CD4-positive, alpha-beta T cell treated with Interleukin-2 at 100 ng/mL for 4 hours (primary cell): ENCODE measurements around the gene PEX7.
A peak's percentile ranks its signal among the peaks of the same experiment; 100 is the strongest.
"Not testable (repeated sequence)": the region's sequence is repeated elsewhere in the genome, so short reads cannot be mapped to it uniquely, and the experiment has no call there.

ENCODE experiments used
- DNase-seq: peaks from one replicate; pipeline ENCODE4 v3.0.0-alpha.2; 2020; ENCODE audit warnings: low spot score

Gene PEX7

GRCh38 chr6:136897071-136897470 is 74.7 kb downstream of the PEX7 start:
- DNase-seq: no peak

DNA sequence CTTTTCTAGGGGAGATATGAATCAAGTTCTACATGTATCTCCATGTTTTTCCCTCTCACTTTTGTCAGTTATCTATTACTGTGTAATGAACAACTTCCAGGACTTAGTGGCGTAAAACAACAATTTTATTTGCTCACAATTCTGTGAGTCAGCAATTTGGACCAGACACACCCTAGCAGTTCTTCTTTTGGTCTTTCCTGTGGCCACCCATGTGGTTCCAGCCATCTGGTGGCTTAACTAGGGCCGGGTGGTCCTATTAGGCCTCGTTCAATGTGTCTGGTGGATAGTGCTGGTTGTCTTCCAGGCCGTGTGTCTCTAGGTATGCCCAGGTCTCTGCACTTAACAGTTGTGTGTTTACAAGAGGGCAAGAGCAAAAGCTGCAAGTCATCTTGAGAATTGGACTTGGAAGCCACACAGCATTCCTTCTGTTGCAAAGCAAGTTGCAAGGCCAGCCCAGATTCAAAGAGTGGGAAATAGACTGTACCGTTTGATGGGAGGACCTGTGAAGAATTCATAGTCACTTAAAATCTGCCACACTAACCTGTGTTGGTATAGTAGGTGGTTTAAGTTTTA is 78.9 kb downstream of the PEX7 start:
- DNase-seq: no peak

GRCh38 chr6:136904477-136904876 is 82.1 kb downstream of the PEX7 start:
- DNase-seq: not testable (repeated sequence)

DNA sequence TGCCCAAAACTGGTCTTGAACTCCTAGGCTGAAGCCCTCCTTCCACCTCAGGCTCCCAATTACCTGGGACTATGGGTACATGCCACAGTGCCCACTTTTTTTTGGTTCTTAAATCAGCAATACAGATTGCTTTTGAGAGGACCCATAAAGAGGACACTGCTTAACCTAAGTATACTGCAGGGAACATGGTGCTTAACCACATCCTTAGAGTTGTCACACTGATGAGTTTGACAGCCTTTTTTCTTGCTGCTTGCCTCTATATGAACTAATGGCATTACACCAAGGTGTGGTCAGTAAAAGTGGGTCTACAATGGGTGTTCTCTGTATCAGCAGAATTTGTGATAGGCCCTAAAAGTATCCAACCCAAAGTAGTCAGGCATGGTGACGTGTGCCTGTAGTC is 92.6 kb downstream of the PEX7 start:
- no peak for DNase-seq

GRCh38 chr6:136918706-136919105 is 96.3 kb downstream of the PEX7 start:
- DNase-seq: no peak

DNA sequence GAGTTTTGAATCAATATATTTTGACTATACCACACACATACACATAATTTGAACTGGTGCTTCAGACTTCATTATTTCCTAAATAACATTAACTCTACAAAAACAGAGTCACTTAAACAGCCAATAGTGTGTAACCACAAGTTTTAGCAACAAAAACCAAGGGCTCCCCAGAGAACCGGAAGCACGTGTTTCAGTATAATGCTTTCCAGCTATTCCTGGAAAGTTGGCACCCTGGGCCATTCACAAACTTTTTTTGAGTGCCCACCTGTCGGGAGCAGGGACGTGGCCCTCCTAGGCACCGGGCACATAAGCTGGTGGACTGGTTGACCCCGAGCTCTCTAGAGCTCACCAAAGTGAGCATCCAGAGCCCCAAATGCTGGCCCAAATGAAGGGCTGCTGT is 97.8 kb downstream of the PEX7 start:
- DNase-seq: no peak

DNA sequence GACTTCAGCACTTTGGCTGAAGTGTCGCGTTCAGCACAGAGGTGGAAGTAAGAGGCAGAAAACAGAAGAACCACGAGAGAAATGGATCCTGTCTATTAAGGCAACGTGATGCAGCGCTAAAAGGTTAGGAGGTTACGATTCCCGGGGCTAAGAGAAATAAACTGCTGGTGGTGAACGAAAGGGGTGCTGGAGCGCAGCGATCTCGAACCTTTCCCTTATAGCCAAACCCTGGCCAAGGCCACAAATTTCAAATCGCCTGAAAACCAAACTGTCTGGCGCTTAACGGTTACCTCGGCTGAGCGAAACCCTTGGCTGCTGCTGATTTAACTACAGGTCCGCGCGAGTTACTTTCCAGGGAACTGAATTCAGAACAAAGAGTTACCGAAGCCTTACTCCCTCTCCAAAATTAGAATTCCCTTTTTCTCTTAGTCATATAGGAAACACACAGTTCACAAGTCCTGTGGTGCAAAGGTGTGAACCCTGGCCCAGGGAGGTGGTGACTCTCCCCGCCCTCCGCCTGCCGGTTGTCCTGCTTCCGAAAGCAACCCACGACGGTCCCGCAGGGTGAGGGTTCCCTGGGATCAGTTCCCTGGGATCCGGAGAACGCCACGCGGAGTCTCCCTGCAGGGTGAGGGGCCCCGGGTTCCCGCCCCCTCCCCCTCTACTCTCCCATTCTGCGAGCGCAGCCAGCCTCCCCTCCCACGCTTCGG is 98.4 kb downstream of the PEX7 start:
- DNase-seq: no peak

GRCh38 chr6:136921381-136921935 is 99.1 kb downstream of the PEX7 start:
- DNase-seq: no peak

- DNase-seq: no peak
Measured at GRCh38 chr6:136921936-136922684, 99.7 kb downstream of the PEX7 start, which contains the start of gene SLC35D3. TSS of gene SLC35D3 (plus strand) at chr6:136922301. CDS start at chr6:136922429, 128 bp downstream.

GRCh38 chr6:136922685-136923006 is 100.3 kb downstream of the PEX7 start:
- DNase-seq: no peak

DNA sequence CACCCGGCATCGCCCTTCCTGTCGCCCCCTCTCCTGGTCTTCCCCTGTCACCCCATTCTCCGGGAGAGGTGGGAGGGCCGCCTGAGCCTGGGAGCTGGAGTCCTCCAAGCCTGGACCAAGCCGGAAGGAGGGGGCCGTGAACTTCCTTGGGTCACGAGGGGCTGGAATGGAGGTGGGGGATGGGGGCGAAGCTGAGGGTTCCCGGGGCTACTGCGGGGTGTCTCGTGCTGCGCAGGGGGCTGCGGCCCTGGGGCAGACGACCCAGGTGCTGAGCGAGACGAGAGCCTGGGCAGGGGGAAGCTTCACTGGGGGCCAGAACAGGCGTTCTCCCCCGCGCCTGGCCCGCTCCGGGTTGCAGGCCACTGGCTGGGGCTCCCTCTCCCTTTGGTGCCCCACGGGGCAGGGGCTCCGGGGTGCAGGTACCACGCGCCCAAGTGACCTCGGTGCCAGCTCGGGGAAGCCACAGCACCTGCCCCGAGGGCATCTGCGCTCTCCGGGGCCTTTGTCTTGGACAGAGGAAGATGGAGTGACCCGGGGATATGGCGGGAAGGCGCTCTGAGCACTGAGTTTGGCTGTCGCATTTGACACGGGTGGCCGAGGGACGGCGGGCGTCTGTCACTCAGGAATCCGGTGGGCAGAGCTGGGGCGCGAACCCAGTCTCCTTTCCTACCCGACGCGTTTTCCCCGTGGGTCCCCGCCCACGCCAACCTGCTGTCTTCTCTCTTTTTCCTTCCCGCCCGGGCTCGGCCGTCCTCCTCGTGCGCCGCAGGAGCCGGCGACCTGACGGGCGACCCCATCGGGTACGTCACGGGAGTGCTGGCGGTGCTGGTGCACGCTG is 100.9 kb downstream of the PEX7 start:
- no peak for DNase-seq

GRCh38 chr6:136923954-136924673 is 101.7 kb downstream of the PEX7 start:
- no peak for DNase-seq

- no peak for DNase-seq
Measured at GRCh38 chr6:136926383-136926782, 104.0 kb downstream of the PEX7 start.

DNA sequence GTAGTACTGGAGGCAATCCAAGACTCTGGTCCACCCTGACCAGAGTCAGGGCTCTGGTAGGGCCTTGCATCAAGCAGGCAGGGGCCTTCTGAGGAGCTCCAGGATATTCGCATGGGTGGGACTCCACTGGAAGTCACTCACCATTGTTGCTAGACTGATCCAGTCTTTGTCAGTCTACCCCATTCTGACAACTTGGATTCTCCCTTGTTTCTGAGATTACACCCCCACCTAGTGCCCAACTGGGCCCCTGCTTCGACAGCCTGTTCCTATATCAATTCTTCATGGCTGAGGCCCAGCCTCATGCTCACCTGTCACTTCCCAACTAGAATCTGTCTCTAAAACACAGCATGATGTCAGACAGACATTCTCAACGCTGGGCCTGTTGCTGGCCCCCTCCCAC is 104.9 kb downstream of the PEX7 start:
- DNase-seq: peak; percentile 13

DNA sequence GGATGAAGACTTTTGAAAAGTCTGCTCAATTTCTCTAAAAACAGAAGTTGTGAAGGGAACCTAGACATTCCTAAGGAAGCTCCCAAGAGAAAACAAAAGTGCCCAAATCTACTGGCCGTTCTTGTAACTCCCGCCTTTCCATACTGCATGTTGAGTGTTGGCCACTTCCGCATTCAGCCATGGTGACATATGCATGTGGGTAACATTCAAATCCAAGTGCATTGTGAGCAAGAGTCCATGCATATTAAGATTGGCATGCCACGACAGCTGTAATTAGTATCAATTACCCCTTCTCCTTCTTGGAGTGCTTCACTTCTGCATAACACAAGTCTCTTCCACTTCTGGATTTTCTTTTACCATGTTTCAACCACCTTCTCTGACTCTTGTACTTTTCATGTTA is 108.1 kb downstream of the PEX7 start:
- no peak for DNase-seq

DNA sequence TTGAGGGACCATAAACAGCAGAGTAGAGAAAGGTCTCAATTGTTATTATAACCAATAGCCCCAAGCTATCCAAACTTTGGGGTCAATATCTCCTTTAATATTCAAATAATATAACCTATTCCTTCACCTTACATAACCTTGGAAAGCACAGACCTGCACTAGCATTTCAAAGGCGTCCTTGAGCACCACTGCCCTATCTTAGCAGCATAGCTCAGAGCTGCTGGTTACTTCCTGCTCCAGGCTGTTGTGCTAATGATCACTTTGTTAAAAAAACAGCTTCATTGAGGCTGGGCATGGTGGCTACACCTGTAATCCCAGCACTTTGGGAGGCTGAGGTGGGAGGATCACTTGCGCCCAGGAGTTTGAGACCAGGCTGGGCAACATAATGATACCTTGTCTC is 110.2 kb downstream of the PEX7 start:
- no peak for DNase-seq

- DNase-seq: no peak
Measured at GRCh38 chr6:136945072-136945471, 122.7 kb downstream of the PEX7 start.

DNA sequence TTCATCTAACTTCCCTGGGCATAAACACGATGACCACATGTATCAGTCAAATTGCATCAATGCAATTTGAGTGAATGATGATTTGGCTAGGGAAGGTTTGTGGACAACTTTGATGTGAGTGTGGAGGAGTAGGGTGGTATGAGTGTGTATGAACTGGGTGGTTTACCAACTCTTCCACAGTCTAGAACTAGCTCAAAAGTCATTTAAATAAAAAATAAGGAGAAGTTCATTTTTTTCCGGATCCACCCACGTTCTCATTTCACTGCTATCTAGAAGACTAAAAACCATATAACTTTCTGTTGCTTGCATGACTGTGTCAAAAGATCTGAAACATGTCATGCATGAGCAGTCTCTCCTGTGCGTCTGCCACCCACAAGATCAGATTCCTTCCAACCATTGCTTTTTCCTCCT is 123.3 kb downstream of the PEX7 start:
- DNase-seq: no peak

- no peak for DNase-seq
Measured at GRCh38 chr6:136947037-136947436, 124.6 kb downstream of the PEX7 start.

- not testable (repeated sequence) for DNase-seq
Measured at GRCh38 chr6:136949957-136950356, 127.6 kb downstream of the PEX7 start.

- DNase-seq: no peak
Measured at GRCh38 chr6:136950436-136951126, 128.2 kb downstream of the PEX7 start.
